ENCODE results near the gene ELAPOR2. TPM values are rescaled to one million over a fixed set of nuclear protein-coding genes. Genes with fewer than 3 reads are reported as not detected.
A peak's percentile ranks its signal among the peaks of the same experiment; 100 is the strongest.
"Not testable (repeated sequence)": the region's sequence is repeated elsewhere in the genome, so short reads cannot be mapped to it uniquely, and the experiment has no call there.

ELAPOR2 gene
- total and polyA plus RNA-seq, 9 of the 15 experiments (the other 6 are each of a cell fraction or from before 2014, with no cell fraction given) = 9.2 to 72.0 (median 35.0) TPM

- H3K4me1 ChIP-seq (replicated peaks in 1 of 2; ENCODE audit: control insufficient read depth in 2 of 2, insufficient read depth in 2 of 2, low read length in 2 of 2) = peaks cover 0 to 12% of the 10 kb centered on the region in 2 experiments; a peak in 3 of 5 replicates
- H3K27me3 ChIP-seq (ENCODE audit: control insufficient read depth in 2 of 2, insufficient read depth in 2 of 2, low read length in 2 of 2); H4K20me1 ChIP-seq (replicated peaks; ENCODE audit: control insufficient read depth, insufficient read depth, low read length); CTCF ChIA-PET (ENCODE audit: low intra/inter-chr PET ratio); H3K9me1 ChIP-seq (ENCODE audit: control insufficient read depth, insufficient read depth, low read length); in situ Hi-C loops (cut with MboI); H3K9me3 ChIP-seq (replicated peaks; ENCODE audit: control insufficient read depth, insufficient read depth, low read depth, low read length); H3K36me3 ChIP-seq (ENCODE audit: control insufficient read depth, insufficient read depth, low read length); TF ChIP-seq TOE1 (CRISPR knock-in tag; IDR thresholded peaks at IDR 0.05; ENCODE audit: borderline replicate concordance, low read depth): not testable (repeated sequence)
- ATAC-seq (peak; percentile 80), FAIRE-seq (peak; percentile 40), DNase-seq (ENCODE audit: extremely low read depth in 1 of 4, low spot score in 3 of 4) (peak in 1 of 4 experiments; percentile 44)
- BruUV-seq (replicated peaks) = TSS peak; percentile 79
- peaks cover 47% of the 10 kb centered on the region for H3K79me2 ChIP-seq (ENCODE audit: control insufficient read depth, insufficient read depth, low read length)
- intact Hi-C loops (cut with micrococcal nuclease) = loop anchor here (1.0 to 2.0 kb wide), 3 partner anchors 99 to 109 kb away; no protein-coding TSS in a partner anchor
- peak overlapping the region; percentile 52 for H3K4me3 ChIP-seq
- peak overlapping the region; percentile 61 for H3K27ac ChIP-seq (ENCODE audit: extremely low read depth, low read depth, low read length)
- peak overlapping the region; percentile 50 to 64 for H3K9ac ChIP-seq (ENCODE audit: insufficient read depth in 1 of 2, low read depth in 2 of 2, low read length in 2 of 2)
- H3K4me2 ChIP-seq (ENCODE audit: insufficient read depth, low read length) = peak overlapping the region; percentile 77
- WGBS (ENCODE audit: insufficient coverage, low coverage, missing lambda C conversion rate) = 1% methylated on average over 19 of the region's 34 CpGs
- H2AFZ ChIP-seq (ENCODE audit: low read depth, low read length) = peak overlapping the region; percentile 88
- POLR2A ChIA-PET = interaction anchor here (0.9 to 5.4 kb wide), 6 partner anchors 10 to 67 kb away, joined by 3 to 24 read pairs (median 4); no protein-coding TSS in a partner anchor
- TF ChIP-seq MAZ (CRISPR knock-in tag; conservative IDR thresholded peaks at IDR 0.05 in 1 of 2, IDR thresholded peaks at IDR 0.05 in 1 of 2) = peak in 1 of 2 experiments; percentile 74; a peak in 3 of 4 replicates
- 0 out of 4 replicates have a peak, but pooled peaks of 1 of the 2 experiments have one; percentile 42 for TF ChIP-seq MLX (CRISPR knock-in tag; conservative IDR thresholded peaks at IDR 0.05)
- peak in 1 of 2 experiments; percentile 90; a peak in 2 of 4 replicates for TF ChIP-seq MLLT1 (IDR thresholded peaks at IDR 0.05)
- peak; percentile 72 for TF ChIP-seq SMARCE1 (IDR thresholded peaks at IDR 0.05)
- peak; percentile 72; the same call in 1 of the 2 replicates for TF ChIP-seq SOX6 (IDR thresholded peaks at IDR 0.05)
- peak; percentile 10; the same call in 1 of the 2 replicates for TF ChIP-seq PHF8 (IDR thresholded peaks at IDR 0.05; ENCODE audit: borderline replicate concordance, low read length)
- peak; percentile 52; the same call in 1 of the 2 replicates for TF ChIP-seq ESRRA (IDR thresholded peaks at IDR 0.05; ENCODE audit: borderline replicate concordance, low read depth)
- TF ChIP-seq TOE1 (IDR thresholded peaks at IDR 0.05; ENCODE audit: borderline replicate concordance) = 0 out of 2 replicates have a peak, but pooled peaks have one; percentile 37
- 0 out of 2 replicates have a peak, but pooled peaks have one; percentile 7 for TF ChIP-seq THRAP3 (IDR thresholded peaks at IDR 0.05; ENCODE audit: borderline replicate concordance)
- peak; percentile 69 to 99 for TF ChIP-seq FOXA3 (CRISPR knock-in tag; conservative IDR thresholded peaks at IDR 0.05 in 1 of 2, IDR thresholded peaks at IDR 0.05 in 1 of 2)
- peak; percentile 88 for TF ChIP-seq POLR2B (IDR thresholded peaks at IDR 0.05; ENCODE audit: low read depth, partially characterized antibody)
- peak; percentile 65 for TF ChIP-seq RBFOX2 (IDR thresholded peaks at IDR 0.05; ENCODE audit: low read depth, low read length)
- 0 out of 2 replicates have a peak, but pooled peaks have one; percentile 18 for TF ChIP-seq MEF2D (tag; conservative IDR thresholded peaks at IDR 0.05; ENCODE audit: low read depth)
- peak; percentile 65 for TF ChIP-seq SIN3B (IDR thresholded peaks at IDR 0.05; ENCODE audit: low read depth)
- TF ChIP-seq CEBPB (tag; IDR thresholded peaks at IDR 0.05) = peak; percentile 92
- peak; percentile 82; the same call in 1 of the 2 replicates for TF ChIP-seq OTX1 (CRISPR knock-in tag; IDR thresholded peaks at IDR 0.05)
- peak; percentile 78 to 91 for TF ChIP-seq MNT (conservative IDR thresholded peaks at IDR 0.05)
Observed at GRCh38 chr7:87039691-87040299, 19.7 kb downstream of the ELAPOR2 start.

Measured in K562 (cell line).